ENCODE measurements around the gene DPH7.
"Not testable (repeated sequence)": the region's sequence is repeated elsewhere in the genome, so short reads cannot be mapped to it uniquely, and the experiment has no call there.

DPH7 gene
- 39.3 to 46.5 (median 45.6) reads per million in 3 donors for total RNA-seq

GRCh38 chr9:137578518-137579258 lies at the start of gene DPH7:
Gene DPH7, minus strand, starts transcription at chr9:137578925. Its CDS starts 148 bp downstream, at chr9:137578777.
- no peaks in the 10 kb centered on the region for H3K9me3 ChIP-seq (ENCODE audit: control insufficient read depth, low read length)
- H3K27ac ChIP-seq (ENCODE audit: insufficient read depth, low read length, poor library complexity, severe bottlenecking): peak within 1 kb of the TSS; percentile 72
- H3K36me3 ChIP-seq (ENCODE audit: control insufficient read depth, insufficient read depth, low read length): peaks cover 33% of the 10 kb centered on the region
- no peaks in the 10 kb centered on the region for H3K27me3 ChIP-seq (replicated peaks; ENCODE audit: control insufficient read depth, insufficient read depth, low read length, poor library complexity, severe bottlenecking)
- H3K4me1 ChIP-seq (ENCODE audit: control insufficient read depth, insufficient read depth, low read length, poor library complexity, severe bottlenecking): peaks cover 17% of the 10 kb centered on the region
- peak within 1 kb of the TSS; percentile 92 for H3K4me3 ChIP-seq (ENCODE audit: insufficient read depth, low read depth, low read length, poor library complexity, severe bottlenecking)
- peak; percentile 83 to 92 (median 89) for DNase-seq

GRCh38 chr9:137627406-137627805 lies 48.7 kb upstream of the DPH7 start:
- not testable (repeated sequence) for H3K9me3 ChIP-seq (ENCODE audit: control insufficient read depth, low read length); H3K4me3 ChIP-seq (ENCODE audit: insufficient read depth, low read depth, low read length, poor library complexity, severe bottlenecking); H3K36me3 ChIP-seq (ENCODE audit: control insufficient read depth, insufficient read depth, low read length); H3K4me1 ChIP-seq (ENCODE audit: control insufficient read depth, insufficient read depth, low read length, poor library complexity, severe bottlenecking); H3K27ac ChIP-seq (ENCODE audit: insufficient read depth, low read length, poor library complexity, severe bottlenecking); H3K27me3 ChIP-seq (replicated peaks; ENCODE audit: control insufficient read depth, insufficient read depth, low read length, poor library complexity, severe bottlenecking); DNase-seq

GRCh38 chr9:137626464-137626863 lies 47.7 kb upstream of the DPH7 start:
- Histone ChIP-seq H3K27me3 (replicated peaks; ENCODE audit: control insufficient read depth, insufficient read depth, low read length, poor library complexity, severe bottlenecking) (no peaks in the 10 kb centered on the region), H3K4me1 (ENCODE audit: control insufficient read depth, insufficient read depth, low read length, poor library complexity, severe bottlenecking) (peaks cover 7% of the 10 kb centered on the region), H3K36me3 (ENCODE audit: control insufficient read depth, insufficient read depth, low read length) (no peaks in the 10 kb centered on the region), H3K27ac (ENCODE audit: insufficient read depth, low read length, poor library complexity, severe bottlenecking) (no peak overlapping the region), H3K9me3 (ENCODE audit: control insufficient read depth, low read length) (no peaks in the 10 kb centered on the region), H3K4me3 (ENCODE audit: insufficient read depth, low read depth, low read length, poor library complexity, severe bottlenecking) (no peak overlapping the region)
- DNase-seq: no peak

- H3K27me3 ChIP-seq (replicated peaks; ENCODE audit: control insufficient read depth, insufficient read depth, low read length, poor library complexity, severe bottlenecking); H3K9me3 ChIP-seq (ENCODE audit: control insufficient read depth, low read length); H3K27ac ChIP-seq (ENCODE audit: insufficient read depth, low read length, poor library complexity, severe bottlenecking); H3K36me3 ChIP-seq (ENCODE audit: control insufficient read depth, insufficient read depth, low read length); H3K4me3 ChIP-seq (ENCODE audit: insufficient read depth, low read depth, low read length, poor library complexity, severe bottlenecking); DNase-seq: not testable (repeated sequence)
- H3K4me1 ChIP-seq (ENCODE audit: control insufficient read depth, insufficient read depth, low read length, poor library complexity, severe bottlenecking): peaks cover 13% of the 10 kb centered on the region
These were observed 43.5 kb upstream of the DPH7 start for GRCh38 chr9:137622211-137622610.

GRCh38 chr9:137621131-137621757 lies 42.5 kb upstream of the DPH7 start:
- Histone ChIP-seq H3K9me3 (ENCODE audit: control insufficient read depth, low read length) (no peaks in the 10 kb centered on the region), H3K27me3 (replicated peaks; ENCODE audit: control insufficient read depth, insufficient read depth, low read length, poor library complexity, severe bottlenecking) (no peaks in the 10 kb centered on the region), H3K4me1 (ENCODE audit: control insufficient read depth, insufficient read depth, low read length, poor library complexity, severe bottlenecking) (peaks cover 13% of the 10 kb centered on the region), H3K4me3 (ENCODE audit: insufficient read depth, low read depth, low read length, poor library complexity, severe bottlenecking) (peak overlapping the region; percentile 2), H3K27ac (ENCODE audit: insufficient read depth, low read length, poor library complexity, severe bottlenecking) (no peak overlapping the region), H3K36me3 (ENCODE audit: control insufficient read depth, insufficient read depth, low read length) (no peaks in the 10 kb centered on the region)
- no peak for DNase-seq

GRCh38 chr9:137620581-137620980 lies 41.9 kb upstream of the DPH7 start:
- H3K4me1 ChIP-seq (ENCODE audit: control insufficient read depth, insufficient read depth, low read length, poor library complexity, severe bottlenecking): peaks cover 13% of the 10 kb centered on the region
- H3K9me3 ChIP-seq (ENCODE audit: control insufficient read depth, low read length): no peaks in the 10 kb centered on the region
- H3K36me3 ChIP-seq (ENCODE audit: control insufficient read depth, insufficient read depth, low read length): peaks cover 3% of the 10 kb centered on the region
- no peaks in the 10 kb centered on the region for H3K27me3 ChIP-seq (replicated peaks; ENCODE audit: control insufficient read depth, insufficient read depth, low read length, poor library complexity, severe bottlenecking)
- DNase-seq: no peak
- no peak overlapping the region for H3K27ac ChIP-seq (ENCODE audit: insufficient read depth, low read length, poor library complexity, severe bottlenecking)
- H3K4me3 ChIP-seq (ENCODE audit: insufficient read depth, low read depth, low read length, poor library complexity, severe bottlenecking): peak overlapping the region; percentile 2

GRCh38 chr9:137620048-137620405 lies 41.3 kb upstream of the DPH7 start:
- DNase-seq: no peak
- peaks cover 8% of the 10 kb centered on the region for H3K36me3 ChIP-seq (ENCODE audit: control insufficient read depth, insufficient read depth, low read length)
- no peaks in the 10 kb centered on the region for H3K9me3 ChIP-seq (ENCODE audit: control insufficient read depth, low read length)
- no peaks in the 10 kb centered on the region for H3K27me3 ChIP-seq (replicated peaks; ENCODE audit: control insufficient read depth, insufficient read depth, low read length, poor library complexity, severe bottlenecking)
- H3K4me3 ChIP-seq (ENCODE audit: insufficient read depth, low read depth, low read length, poor library complexity, severe bottlenecking): no peak overlapping the region
- peak overlapping the region; percentile 75 for H3K27ac ChIP-seq (ENCODE audit: insufficient read depth, low read length, poor library complexity, severe bottlenecking)
- peaks cover 13% of the 10 kb centered on the region for H3K4me1 ChIP-seq (ENCODE audit: control insufficient read depth, insufficient read depth, low read length, poor library complexity, severe bottlenecking)

GRCh38 chr9:137619240-137620047 lies 40.7 kb upstream of the DPH7 start:
- Histone ChIP-seq H3K4me3 (ENCODE audit: insufficient read depth, low read depth, low read length, poor library complexity, severe bottlenecking) (peak overlapping the region; percentile 74), H3K36me3 (ENCODE audit: control insufficient read depth, insufficient read depth, low read length) (peaks cover 14% of the 10 kb centered on the region), H3K27me3 (replicated peaks; ENCODE audit: control insufficient read depth, insufficient read depth, low read length, poor library complexity, severe bottlenecking) (no peaks in the 10 kb centered on the region), H3K27ac (ENCODE audit: insufficient read depth, low read length, poor library complexity, severe bottlenecking) (peak overlapping the region; percentile 75), H3K4me1 (ENCODE audit: control insufficient read depth, insufficient read depth, low read length, poor library complexity, severe bottlenecking) (peaks cover 13% of the 10 kb centered on the region), H3K9me3 (ENCODE audit: control insufficient read depth, low read length) (no peaks in the 10 kb centered on the region)
- no peak for DNase-seq

- Histone ChIP-seq H3K4me3 (ENCODE audit: insufficient read depth, low read depth, low read length, poor library complexity, severe bottlenecking) (peak within 1 kb of the TSS; percentile 85), H3K9me3 (ENCODE audit: control insufficient read depth, low read length) (no peaks in the 10 kb centered on the region), H3K36me3 (ENCODE audit: control insufficient read depth, insufficient read depth, low read length) (peaks cover 24% of the 10 kb centered on the region), H3K27me3 (replicated peaks; ENCODE audit: control insufficient read depth, insufficient read depth, low read length, poor library complexity, severe bottlenecking) (no peaks in the 10 kb centered on the region), H3K27ac (ENCODE audit: insufficient read depth, low read length, poor library complexity, severe bottlenecking) (peak within 1 kb of the TSS; percentile 99), H3K4me1 (ENCODE audit: control insufficient read depth, insufficient read depth, low read length, poor library complexity, severe bottlenecking) (peaks cover 13% of the 10 kb centered on the region)
- peak; percentile 84 to 86 (median 85) for DNase-seq
These were observed 39.7 kb upstream of the DPH7 start, which contains the start of gene EHMT1 for GRCh38 chr9:137618105-137619067. Gene EHMT1, plus strand, starts transcription at chr9:137619005. Its CDS starts 24 bp downstream, at chr9:137619029.
